Measurements from ENCODE around the gene QRFP. TPM values are rescaled to one million over a fixed set of nuclear protein-coding genes. Genes with fewer than 3 reads are reported as not detected.

The QRFP gene
- total RNA-seq, 1 experiment from 2014 or later: not detected

GRCh38 chr9:130891688-130892476 is 4.7 kb downstream of the QRFP start:
- no TSS peak for BruUV-seq (replicated peaks)
- no peak overlapping the region for H3K4me3 Mint-ChIP-seq (ENCODE audit: low read depth, unreplicated experiment)
- CTCF ChIA-PET: no interaction called here
- H3K4me1 Mint-ChIP-seq (ENCODE audit: low read depth, unreplicated experiment): no peaks in the 10 kb centered on the region
- H3K36me3 Mint-ChIP-seq (ENCODE audit: insufficient read depth, unreplicated experiment): peaks cover 4% of the 10 kb centered on the region
- TF ChIP-seq, protein P1, sequence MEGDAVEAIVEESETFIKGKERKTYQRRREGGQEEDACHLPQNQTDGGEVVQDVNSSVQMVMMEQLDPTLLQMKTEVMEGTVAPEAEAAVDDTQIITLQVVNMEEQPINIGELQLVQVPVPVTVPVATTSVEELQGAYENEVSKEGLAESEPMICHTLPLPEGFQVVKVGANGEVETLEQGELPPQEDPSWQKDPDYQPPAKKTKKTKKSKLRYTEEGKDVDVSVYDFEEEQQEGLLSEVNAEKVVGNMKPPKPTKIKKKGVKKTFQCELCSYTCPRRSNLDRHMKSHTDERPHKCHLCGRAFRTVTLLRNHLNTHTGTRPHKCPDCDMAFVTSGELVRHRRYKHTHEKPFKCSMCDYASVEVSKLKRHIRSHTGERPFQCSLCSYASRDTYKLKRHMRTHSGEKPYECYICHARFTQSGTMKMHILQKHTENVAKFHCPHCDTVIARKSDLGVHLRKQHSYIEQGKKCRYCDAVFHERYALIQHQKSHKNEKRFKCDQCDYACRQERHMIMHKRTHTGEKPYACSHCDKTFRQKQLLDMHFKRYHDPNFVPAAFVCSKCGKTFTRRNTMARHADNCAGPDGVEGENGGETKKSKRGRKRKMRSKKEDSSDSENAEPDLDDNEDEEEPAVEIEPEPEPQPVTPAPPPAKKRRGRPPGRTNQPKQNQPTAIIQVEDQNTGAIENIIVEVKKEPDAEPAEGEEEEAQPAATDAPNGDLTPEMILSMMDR (IDR thresholded peaks at IDR 0.05; ENCODE audit: unreplicated experiment): no peak
- DNase-seq: no peak
- intact Hi-C loops (cut with micrococcal nuclease; ENCODE audit: unreplicated experiment): no loop called here
- H3K27me3 Mint-ChIP-seq (ENCODE audit: unreplicated experiment): no peaks in the 10 kb centered on the region
- no peaks in the 10 kb centered on the region for H3K9me3 Mint-ChIP-seq (ENCODE audit: low read depth, unreplicated experiment)
- H3K27ac Mint-ChIP-seq (ENCODE audit: unreplicated experiment): no peak overlapping the region

DNA sequence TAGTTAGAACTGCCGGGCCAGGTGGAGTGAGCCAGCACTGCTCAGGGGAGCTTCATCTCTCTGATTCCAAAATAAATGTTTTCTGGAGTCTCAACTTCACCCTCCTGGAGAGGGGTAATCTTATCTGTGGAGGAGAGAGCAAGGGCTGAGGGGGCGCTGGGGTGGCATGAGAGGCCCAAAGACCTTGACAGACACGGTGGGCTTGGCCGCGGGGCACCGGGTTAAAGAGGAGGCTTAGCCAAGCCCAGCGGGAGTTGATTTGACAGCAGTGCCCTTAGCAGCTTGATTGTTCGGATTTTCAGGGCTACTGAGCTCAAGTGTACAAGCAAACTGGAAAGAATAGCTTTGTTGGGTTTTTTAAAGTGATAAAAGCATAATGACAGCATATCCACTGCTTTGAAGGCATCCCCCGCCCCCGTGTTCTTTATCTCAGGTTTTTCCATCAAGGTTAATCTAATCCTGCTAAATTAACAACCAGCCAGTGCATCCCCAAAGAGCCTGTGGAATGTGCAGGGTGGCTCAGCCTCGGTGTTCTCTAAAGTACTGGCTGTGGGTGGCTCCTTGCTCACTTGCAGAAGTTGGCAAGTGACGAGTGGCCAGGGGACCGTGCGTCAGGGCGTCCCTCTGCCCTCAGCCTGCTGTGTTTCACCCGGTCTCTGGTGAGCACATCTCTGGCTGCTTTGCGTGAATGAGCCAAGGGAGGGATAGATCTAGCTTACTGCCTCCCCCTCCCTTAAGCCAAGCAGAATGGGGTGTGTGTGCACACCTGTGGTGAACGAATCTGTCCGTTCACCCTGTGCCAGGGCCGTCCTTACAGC is 5.5 kb downstream of the QRFP start:
- Mint-ChIP-seq H3K36me3 (ENCODE audit: insufficient read depth, unreplicated experiment) (peaks cover 5% of the 10 kb centered on the region), H3K9me3 (ENCODE audit: low read depth, unreplicated experiment) (no peaks in the 10 kb centered on the region), H3K27me3 (ENCODE audit: unreplicated experiment) (no peaks in the 10 kb centered on the region), H3K4me3 (ENCODE audit: low read depth, unreplicated experiment) (no peak overlapping the region), H3K4me1 (ENCODE audit: low read depth, unreplicated experiment) (no peaks in the 10 kb centered on the region), H3K27ac (ENCODE audit: unreplicated experiment) (no peak overlapping the region)
- CTCF ChIA-PET: interaction anchor here (0.6 kb wide), 1 partner anchor 130 kb away, joined by 6 read pairs; no protein-coding TSS in a partner anchor
- TF ChIP-seq, protein P1 (IDR thresholded peaks at IDR 0.05; ENCODE audit: unreplicated experiment): no peak
- intact Hi-C loops (cut with micrococcal nuclease; ENCODE audit: unreplicated experiment): no loop called here
- no peak for DNase-seq
- BruUV-seq (replicated peaks): no TSS peak

- CTCF ChIA-PET: no interaction called here
- DNase-seq: no peak
- Mint-ChIP-seq H3K9me3 (ENCODE audit: low read depth, unreplicated experiment) (no peaks in the 10 kb centered on the region), H3K27ac (ENCODE audit: unreplicated experiment) (no peak overlapping the region), H3K4me1 (ENCODE audit: low read depth, unreplicated experiment) (no peaks in the 10 kb centered on the region), H3K27me3 (ENCODE audit: unreplicated experiment) (no peaks in the 10 kb centered on the region), H3K4me3 (ENCODE audit: low read depth, unreplicated experiment) (no peak overlapping the region), H3K36me3 (ENCODE audit: insufficient read depth, unreplicated experiment) (peaks cover 11% of the 10 kb centered on the region)
- BruUV-seq (replicated peaks): no TSS peak
- TF ChIP-seq, protein P1 (IDR thresholded peaks at IDR 0.05; ENCODE audit: unreplicated experiment): no peak
- intact Hi-C loops (cut with micrococcal nuclease; ENCODE audit: unreplicated experiment): no loop called here
These were observed 6.5 kb downstream of the QRFP start for GRCh38 chr9:130890124-130890523.

- no TSS peak for BruUV-seq (replicated peaks)
- H3K27me3 Mint-ChIP-seq (ENCODE audit: unreplicated experiment): no peaks in the 10 kb centered on the region
- no peak overlapping the region for H3K4me3 Mint-ChIP-seq (ENCODE audit: low read depth, unreplicated experiment)
- H3K9me3 Mint-ChIP-seq (ENCODE audit: low read depth, unreplicated experiment): no peaks in the 10 kb centered on the region
- no peaks in the 10 kb centered on the region for H3K4me1 Mint-ChIP-seq (ENCODE audit: low read depth, unreplicated experiment)
- intact Hi-C loops (cut with micrococcal nuclease; ENCODE audit: unreplicated experiment): no loop called here
- CTCF ChIA-PET: no interaction called here
- no peak overlapping the region for H3K27ac Mint-ChIP-seq (ENCODE audit: unreplicated experiment)
- H3K36me3 Mint-ChIP-seq (ENCODE audit: insufficient read depth, unreplicated experiment): peaks cover 18% of the 10 kb centered on the region
- TF ChIP-seq, protein P1 (IDR thresholded peaks at IDR 0.05; ENCODE audit: unreplicated experiment): no peak
- no peak for DNase-seq
These were observed 8.3 kb downstream of the QRFP start for GRCh38 chr9:130888146-130888885.
